Activated CD8-positive, alpha-beta memory T cell treated with anti-CD3 and anti-CD28 coated beads for 1 hour (primary cell): ENCODE data around the gene BICRA.
"Not testable (repeated sequence)": the region's sequence is repeated elsewhere in the genome, so short reads cannot be mapped to it uniquely, and the experiment has no call there.

Experiments used
- DNase-seq, 2 donors: peaks; one replicate each; pipeline ENCODE4 v3.0.0-alpha.2; 2020; ENCODE audit warnings: low read depth in 1 of 2; ENCODE audit errors: extremely low read depth in 1 of 2

Gene BICRA

DNA sequence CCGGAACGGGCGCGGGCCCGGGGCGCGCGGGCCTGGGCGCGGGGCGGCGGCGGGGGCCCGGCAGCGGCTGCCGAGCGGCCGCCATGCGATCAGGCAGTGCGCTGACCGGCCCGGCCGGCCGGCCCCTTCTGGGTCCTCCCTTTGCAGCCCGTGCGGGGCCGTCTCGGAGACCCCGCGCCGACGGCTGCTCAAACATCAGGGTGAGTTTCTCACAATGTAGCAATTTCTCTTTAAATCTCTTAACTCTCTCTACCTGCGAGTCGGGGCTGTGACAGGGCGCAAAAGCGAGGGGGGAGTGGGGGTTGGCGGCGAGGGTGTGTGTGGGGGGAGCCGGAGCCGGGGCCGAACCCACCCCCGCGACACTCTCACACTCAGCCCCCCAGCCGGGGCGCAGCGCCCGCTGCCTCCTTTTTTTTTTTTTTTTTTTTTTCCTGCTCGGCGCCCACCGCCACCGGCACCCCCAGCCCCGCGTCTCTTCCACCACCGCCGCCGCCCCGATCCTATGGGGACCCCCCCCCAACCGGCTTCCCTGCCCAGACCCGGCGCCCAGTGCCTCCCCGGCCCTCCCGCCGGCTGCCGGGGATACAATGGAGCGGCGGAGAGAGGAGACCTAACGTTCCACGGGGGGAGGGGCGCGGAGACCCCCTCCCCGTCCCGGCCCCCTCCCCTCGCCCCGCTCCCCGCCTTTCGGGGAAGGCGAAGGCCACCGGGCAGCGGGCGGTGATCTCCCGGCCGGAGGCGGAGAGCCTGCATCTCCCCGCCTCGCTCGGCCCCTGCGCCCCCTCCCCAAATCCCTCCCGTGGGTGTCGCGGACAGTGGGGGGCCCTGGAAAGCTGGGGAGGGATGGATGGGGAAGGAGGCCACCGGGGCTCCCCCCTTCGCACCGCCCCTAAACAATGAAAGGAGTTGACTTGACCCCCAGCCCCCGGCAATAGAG lies at the start of gene BICRA:
BICRA (plus strand) TSS at position 166 of the 937 bp plus-strand sequence. CDS start 64,441 bp downstream, outside the sequence.
- DNase-seq: peak; percentile 58 to 73

DNA sequence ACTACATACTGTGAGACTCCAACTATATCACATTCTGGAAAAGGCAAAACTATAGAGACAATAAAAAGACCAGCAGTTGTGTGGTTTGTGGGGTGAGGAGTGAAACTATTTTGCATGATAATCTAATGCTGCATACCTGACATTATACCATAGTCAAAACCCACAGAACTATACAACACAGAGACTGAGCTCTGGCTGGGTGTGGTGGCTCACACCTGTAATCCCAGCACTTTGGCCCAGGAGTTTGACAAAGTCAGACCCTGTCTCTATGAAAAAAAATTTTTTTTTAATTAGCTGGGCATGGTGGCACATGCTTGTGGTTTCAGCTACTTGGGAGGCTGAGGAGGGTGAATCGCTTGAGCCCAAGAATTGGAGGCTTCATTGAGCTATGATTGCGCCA lies 47.9 kb upstream of the BICRA start:
- DNase-seq: no peak

DNA sequence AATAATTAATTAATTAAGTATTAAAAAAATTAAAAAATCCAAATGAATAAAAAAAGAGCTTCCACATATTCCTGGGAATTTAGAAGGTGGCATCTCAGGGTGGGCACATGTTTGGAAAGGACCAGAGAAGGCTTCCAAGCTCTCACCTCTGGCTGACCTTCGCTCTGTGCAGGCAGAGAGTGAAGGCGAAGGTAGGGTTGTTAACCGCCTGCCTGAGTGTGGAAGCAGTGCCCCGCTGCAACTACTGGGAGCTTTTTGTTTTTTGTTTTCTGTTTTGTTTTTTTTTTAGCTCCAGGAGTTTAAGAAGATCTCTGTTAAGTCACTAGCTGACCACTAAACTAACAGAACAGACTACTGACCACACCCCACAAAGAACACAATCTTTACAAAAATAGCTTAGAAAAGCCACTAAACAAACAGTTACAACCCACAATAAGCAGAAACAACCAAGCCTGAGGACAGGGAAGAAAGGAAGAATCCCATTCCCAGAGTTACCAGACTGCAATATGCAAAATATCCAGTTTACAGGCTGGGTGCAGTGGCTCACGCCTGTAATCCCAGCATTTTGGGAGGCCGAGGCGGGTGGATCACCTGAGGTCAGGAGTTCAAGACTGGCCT lies 47.4 kb upstream of the BICRA start:
- no peak for DNase-seq

DNA sequence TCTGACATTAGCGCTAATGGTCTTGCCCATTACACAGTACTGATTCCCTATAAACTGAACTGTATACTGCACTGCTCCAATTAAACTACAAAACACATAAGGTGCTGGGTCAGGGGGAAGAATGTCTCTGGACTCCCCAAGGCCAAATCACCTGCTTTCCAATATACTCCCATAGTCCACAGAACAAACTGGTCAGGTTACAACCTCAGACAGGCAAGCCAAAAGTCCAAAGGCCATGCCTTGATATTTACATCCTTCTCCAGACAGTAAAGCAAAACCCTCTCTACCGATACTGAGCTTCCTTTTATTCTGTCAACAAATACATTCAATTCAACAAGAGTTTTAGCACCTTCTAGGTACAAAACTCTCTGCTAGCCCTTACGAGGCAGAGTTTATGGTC lies 44.9 kb upstream of the BICRA start:
- no peak for DNase-seq

DNA sequence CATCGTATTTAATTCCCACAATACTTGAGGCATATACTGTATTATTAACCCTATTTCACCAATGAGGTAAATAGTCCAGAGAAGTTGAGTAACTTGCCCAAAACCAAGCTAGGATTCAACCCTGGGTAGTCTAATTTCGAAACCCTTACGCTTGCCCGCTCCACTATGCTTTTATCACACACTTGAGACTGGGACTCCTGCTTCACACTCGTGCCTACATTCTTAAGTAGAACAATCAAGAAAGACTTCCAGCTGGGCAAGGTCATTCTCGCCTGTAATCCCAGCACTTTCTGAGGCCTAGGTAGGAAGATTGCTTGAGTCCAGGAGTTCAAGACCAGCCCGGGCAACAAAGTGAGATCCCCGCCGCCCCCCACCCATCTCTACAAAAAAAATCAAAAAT lies 39.6 kb upstream of the BICRA start:
- no peak for DNase-seq

DNA sequence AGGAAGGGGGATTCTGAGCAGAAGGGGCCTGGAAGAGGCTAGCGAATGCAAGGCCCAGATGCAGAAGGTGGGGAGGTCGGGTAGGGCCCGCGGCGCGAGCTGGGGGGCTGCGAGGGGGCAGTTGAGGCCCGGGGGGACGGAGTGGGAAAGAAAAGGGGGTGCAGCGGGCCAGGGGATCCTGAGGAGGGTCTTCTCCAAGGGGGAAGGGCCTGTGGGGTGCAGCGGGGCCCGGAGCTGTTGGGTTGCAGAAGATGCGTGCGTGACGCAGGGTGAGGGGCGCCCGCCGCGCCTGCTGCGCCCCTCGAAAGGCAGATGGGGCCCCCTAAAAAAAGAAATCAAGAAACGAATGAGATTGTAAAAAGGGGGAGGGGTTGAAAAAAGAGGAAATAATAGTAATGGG lies 36.3 kb upstream of the BICRA start:
- DNase-seq: no peak

DNA sequence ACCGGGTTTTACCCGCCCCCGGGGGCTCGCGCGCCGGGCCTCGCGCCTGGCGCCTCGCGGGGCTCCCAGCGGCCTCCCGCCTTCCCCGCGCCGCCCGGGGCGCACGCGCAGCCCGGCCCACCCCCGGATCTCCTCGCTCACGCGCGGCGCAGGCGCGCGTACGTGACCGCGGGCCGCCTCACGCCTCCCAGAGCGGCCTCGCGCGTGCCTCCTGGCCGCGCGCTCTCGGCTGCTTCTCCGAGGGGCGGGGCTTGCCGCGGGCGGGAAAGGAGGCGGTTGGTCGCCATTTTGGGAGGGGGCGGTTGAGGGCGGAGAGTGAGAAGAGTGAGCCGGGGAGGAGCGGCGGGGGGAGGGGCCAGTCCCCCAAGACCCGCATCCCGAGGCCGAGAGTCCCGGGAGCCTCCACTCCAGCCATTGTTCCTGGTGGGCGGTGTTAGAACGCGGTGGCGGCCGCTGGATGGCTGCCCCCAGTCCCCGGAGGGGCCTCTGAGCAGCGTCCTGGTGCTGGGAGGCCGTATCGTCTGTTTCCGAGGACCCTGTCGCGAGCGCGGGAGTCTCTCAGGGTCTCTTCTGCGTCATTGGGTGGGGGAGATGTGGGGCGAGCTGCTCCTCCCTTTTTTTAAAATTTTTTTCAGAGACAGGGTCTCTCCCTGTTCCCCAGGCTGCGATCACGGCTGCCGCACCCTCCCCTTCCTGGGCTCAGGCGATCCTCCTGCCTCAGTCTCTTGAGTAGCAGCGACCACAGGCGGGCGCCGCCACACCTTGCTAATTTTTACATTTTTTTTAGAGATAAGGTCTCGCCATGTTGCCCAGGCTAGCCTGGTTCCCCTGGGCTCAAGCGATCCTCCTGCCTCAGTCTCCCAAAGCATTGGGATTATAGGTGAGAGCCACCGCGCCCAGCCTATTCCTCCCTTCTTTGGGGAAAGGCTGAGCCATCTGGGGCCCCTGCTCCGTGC lies 35.6 kb upstream of the BICRA start, which contains the start of gene ZNF541:
ZNF541 (minus strand) TSS at position 78 of the 956 bp plus-strand sequence. CDS start 17,292 bp downstream, outside the sequence.
- DNase-seq: peak; percentile 54 to 81

DNA sequence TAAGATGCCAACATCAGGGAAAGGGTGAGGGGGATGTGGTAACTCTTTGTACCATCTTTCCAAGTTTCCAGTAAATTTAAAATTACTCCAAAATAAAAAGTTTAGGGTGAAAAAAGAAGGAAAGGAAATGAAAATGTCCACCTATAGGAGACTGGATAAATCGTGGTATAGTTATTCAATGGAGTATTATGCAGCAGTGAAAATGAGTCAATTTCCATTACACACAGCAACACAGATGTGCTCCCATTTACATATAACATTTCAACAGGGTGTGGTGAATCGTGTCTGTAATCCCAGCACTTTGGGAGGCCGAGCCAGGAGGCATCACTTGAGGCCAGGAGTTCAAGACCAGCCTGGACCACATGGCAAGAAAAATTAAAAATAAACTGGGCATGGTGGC lies 28.5 kb upstream of the BICRA start:
- no peak for DNase-seq

DNA sequence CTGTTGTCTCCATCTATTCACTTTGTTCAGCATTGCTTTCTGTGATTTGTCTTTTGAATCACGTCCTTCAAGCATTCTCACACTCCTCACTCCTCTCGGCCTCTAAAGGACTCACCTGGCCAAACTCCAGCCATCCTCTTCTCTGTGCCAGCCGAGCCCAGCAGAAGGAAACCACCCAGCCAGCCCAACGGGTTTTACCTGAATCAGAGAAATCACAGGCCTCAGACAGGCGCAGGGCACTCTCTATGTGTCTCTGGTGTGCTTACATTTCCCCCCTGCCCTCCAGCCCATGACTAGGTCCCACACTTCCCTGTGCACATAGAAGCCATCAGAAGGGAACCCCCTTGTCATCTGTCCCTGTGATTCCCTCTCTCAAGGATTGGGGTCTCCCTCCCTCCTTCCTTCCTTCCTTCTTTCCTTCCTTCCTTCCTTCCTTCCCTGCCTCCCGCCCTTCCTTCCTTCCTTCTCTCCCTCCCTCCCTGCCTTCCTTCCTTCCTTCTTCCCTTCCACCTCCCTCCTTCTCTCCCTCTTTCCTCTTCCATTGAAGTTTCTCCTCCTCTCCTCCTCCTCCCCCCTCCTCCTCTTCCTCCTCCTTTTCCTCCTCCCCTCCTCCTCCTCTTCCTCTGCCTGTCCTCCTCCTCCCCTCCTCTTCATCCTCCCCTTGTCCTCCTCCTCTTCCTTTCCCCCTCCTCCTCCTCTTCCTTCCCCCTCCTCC lies 27.2 kb upstream of the BICRA start:
- DNase-seq: no peak

DNA sequence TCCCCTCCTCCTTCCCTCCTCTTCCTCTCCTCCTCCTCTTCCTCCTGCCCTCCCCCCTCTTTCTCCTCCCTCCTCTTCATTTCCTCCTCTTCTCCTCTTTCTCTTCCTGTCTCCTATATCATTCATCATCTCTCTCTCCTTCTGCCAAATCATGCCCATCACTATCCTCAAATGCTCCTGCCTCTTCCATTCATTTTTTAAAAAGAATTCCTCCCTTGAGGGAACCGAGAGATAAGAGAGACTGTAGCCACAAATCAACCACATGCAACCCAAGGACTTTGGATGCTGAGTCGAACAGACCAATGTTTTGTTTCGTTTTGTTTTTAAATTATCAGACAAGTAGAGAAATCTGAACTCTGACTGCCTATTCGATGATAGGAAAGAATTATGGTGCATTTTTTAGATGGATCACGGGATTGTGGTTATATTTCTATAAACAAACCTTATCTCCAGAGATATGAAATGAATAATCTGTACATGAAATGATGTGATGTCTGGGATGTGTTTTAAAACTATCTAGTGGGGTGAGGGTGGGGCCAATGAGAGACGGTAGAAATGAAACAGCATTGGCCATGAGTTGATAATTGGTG lies 26.5 kb upstream of the BICRA start:
- no peak for DNase-seq

DNA sequence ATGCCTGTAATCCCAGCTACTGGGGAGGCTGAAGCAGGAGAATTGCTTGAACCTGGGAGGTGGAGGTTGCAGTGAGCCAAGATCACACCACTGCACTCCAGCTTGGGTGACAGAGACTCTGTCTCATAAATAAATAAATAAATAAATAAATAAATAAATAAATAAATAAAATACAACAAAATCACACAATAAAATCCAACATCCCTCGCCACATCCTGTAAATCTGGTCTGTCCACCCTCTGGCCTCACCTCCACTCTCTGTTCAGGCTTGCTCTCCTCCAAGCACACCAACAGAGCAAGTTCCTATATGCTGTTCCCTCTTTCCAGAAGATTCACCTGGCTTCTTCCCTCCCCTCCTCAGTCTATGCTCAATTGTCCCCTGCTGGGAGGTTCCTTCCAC lies 25.8 kb upstream of the BICRA start:
- not testable (repeated sequence) for DNase-seq

DNA sequence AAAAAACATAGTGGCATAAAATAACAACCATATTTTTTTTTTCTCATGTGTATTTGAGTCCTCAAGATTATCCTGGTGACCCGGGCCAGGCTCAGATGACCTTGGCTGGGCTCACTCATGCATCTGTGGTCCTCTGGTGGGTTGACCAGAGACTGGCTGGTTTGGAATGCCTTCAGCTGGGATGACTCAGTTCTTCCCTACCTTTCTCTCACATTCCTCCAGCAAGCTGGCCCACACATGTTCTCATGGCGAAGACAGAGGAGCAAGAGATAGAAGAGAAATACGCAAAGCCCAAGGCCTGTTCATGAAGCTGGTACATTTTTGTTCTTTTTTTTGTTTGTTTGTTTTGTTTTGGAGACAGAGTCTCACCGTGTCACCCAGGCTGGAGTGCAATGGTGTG lies 21.6 kb upstream of the BICRA start:
- no peak for DNase-seq

DNA sequence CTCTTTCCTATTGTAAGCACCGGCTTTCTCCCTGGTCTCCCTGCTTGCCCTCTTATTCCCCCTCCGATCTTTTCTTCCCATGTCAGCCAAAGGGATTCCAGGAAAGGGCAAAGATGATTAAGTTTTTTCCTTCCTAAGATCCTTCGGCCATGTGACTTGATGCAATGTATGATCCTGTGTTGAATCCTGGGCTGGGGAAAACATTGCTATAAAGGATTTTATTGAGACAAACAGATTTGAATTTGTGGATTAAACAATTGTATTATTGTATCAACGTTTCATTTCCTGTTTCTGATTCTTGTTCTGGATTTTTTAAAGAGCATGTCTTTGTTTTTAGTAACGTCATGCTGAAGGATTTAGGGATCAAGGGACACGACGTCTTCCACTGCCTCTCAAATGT lies 19.1 kb upstream of the BICRA start:
- DNase-seq: no peak

DNA sequence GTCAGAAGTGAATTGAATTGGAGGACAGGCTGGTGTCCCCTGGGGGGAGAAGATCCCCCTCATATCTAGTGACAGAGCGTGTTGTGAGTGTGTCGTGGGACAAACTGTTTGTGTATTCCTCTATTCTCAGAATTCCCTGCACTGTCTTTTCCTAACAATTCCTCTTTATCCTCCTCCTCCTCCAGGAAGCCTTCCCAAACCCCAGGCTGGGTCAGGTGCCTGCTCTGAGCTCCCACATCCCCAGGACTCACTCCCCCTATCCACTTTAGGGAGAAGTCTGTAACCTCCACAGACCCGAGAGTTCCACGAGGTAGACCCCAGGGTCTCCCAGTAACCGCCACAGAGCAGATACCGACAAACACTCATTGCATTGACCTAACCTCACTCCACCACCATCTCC lies 15.1 kb upstream of the BICRA start:
- DNase-seq: no peak

DNA sequence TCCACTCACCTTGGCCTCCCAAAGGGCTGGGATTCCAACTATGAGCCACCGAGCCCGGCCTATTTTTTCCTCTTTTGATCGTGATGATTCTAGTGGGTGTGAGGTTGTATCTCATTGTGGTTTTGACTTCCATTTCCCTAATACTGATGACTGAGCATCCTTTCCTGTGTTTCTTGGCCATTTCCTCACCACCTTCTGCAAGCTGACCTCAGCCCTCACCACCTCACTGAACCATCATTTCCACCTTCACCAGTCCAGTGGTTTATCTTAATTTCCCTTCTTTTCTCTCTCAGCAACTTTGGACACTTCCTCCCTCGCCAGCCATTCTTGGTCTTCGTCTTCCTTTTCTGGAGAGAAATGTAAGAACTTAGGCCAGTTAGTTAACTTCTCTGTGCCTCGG lies 13.0 kb upstream of the BICRA start:
- DNase-seq: no peak

DNA sequence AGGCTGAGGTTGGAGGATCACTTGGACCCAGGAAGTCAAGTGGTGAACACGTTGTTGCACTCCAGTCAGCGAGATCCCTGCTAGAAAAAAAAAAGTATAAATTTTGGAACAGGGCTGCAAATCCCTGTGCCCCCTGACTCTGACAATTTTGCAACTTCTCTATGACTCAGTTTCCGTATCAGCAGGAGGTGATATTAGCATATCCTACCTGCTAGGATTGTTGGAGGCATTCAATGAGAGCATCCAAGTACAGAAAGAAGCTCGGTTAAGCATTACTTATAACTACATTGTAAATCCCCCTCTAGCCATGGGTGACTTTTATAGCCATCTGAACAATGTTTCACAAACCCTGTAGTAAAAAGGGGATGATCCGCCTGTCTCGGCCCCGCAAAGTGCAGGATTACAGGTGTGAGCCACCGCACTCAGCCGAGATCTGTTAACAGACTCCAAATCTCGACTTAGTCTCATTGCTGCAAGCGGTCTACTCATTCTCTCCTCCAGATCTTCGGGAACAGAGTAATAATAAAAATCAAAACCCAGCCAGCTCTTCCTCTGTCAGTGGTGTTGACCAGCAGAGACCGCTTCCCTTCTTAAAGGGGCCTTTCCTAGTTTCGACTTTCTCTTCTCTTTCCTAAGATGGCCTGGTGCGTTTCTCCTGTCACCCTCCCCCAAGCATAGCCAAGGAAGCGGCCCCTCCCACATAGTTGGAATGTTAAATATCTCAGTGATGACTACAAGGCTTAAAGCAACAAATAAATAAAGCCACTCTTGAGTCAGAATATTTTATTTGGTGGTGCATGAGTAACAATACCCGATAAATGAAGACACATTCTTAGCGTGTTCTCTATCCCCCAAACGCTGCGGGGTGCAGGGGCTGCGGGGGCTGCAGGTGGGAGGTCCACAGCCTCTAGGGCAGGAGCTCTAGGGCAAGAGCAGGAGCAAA lies 10.3 kb upstream of the BICRA start:
- DNase-seq: no peak

DNA sequence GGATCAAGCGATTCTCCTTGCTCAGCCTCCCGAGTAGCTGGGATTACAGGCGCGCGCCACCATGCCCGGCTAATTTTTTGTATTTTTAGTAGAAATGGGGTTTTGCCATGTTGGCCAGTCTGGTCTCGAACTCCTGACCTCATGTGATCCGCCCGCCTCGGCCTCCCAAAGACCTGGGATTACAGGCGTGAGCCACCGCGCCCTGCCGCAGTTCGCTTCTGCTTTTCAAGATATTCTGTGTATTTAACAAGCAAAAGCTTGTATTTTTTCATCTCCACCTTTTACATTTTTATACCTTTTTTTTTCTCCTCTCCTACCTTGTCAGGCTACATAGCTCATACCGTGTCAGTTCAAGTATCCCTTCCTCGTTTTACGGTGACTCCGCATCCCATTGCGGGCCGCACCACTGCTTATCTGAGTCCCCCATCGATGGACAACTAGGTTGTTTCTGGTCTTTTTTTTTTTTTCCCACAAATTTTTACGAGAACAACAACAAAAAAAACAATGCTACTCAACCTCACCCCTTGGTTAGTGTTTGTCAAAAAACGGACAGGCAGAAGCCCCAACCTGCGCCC lies 9.2 kb upstream of the BICRA start:
- not testable (repeated sequence) for DNase-seq
